ENCODE measurements around the gene TOM1.

The TOM1 gene

DNA sequence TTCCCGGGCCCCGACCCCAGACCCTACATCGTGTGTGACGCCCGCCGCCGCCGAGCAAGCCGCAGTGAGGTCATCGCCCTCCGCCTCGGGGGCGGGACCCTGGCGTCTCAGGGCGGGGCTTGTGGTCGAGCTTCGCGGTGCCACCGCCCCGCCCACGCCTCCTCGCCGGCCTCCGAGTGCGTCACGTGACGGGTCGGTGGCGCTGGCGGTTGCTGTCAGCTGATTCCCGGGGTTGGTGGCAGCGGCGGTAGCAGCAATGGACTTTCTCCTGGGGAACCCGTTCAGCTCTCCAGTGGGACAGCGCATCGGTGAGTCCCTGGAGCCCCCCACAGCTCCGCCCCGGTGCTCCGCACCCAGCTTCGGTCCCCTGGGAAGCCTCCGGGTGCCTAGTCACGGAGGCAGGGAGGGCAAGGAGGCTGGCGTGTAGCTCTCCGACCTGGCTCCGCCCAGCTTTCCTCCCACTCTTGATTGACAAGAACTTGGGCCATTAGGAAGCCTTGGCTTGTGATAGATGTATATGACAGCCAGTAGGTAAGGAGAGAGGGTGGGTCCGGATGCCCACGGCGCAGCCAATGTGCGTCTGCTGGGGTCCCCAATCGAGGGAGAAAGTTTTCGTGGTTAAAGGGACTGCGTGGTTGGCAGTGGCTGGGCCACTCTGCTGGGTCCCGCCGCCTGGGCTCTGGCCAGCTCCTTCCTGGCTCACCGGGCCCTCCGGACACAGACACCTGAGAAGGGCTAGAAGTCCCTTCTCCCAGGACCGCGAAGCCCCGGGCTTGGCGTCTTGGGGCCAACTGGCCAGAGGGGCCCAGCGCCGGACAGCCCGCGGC is at the start of gene TOM1:
Gene TOM1 (plus strand): TSS at position 222 of the 827 bp plus-strand sequence. CDS start 35 bp downstream, at position 257.
- peak; percentile 99 for DNase-seq (ENCODE audit: low read depth)

DNA sequence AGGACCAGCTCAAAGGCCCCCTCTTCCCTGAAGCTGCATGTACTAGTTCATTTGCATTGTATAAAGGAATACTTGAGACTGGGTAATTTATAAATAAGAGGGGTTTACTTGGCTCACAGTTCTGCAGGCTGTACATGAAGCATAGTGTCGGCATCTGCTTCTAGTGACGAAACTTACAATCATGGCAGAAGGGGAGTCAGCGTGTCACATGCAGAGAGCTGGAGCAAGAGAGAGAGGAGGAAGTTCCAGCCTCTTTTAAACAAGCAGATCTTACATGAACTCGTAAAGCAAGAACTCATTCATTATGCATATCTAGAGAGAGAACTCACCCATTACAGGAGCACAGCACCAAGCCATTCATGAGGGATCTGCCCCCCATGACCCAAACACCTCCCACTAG is 49.5 kb upstream of the TOM1 start:
- no peak for DNase-seq (ENCODE audit: low read depth)

DNA sequence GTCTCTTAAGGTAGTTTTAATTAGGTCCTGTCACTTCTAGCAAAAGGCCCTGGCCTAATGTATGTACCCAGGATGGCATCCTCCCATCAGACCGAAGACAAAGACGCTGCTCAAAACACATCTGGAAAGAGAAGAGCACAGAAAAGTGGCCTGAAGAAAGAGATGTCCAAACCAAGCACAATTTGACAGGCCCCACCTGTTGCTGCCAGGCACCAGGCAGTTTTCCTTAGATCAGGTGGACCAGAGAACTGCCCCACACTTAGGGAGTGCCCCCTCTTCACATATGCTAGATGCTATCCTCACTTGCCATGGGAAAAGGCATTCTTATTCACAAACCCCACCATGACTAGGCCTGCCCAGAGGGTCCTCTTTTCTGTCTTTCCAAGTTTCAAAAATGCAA is 45.7 kb upstream of the TOM1 start:
- DNase-seq (ENCODE audit: low read depth) = no peak

DNA sequence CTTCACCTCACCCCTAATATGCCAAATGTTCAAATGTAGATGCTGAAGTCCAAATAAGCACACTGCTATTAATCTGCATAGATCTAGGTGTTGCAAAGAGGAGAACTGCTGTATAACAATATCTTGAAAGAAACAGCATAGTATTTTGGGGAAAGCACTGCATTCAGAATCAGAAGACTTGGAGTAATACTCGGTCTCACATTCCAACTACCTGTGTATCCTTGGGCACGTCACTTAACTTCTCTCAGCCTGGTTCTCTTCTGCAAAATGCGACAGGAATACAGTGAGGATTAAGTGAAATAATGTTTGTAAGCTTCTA is 42.7 kb upstream of the TOM1 start:
- no peak for DNase-seq (ENCODE audit: low read depth)

DNA sequence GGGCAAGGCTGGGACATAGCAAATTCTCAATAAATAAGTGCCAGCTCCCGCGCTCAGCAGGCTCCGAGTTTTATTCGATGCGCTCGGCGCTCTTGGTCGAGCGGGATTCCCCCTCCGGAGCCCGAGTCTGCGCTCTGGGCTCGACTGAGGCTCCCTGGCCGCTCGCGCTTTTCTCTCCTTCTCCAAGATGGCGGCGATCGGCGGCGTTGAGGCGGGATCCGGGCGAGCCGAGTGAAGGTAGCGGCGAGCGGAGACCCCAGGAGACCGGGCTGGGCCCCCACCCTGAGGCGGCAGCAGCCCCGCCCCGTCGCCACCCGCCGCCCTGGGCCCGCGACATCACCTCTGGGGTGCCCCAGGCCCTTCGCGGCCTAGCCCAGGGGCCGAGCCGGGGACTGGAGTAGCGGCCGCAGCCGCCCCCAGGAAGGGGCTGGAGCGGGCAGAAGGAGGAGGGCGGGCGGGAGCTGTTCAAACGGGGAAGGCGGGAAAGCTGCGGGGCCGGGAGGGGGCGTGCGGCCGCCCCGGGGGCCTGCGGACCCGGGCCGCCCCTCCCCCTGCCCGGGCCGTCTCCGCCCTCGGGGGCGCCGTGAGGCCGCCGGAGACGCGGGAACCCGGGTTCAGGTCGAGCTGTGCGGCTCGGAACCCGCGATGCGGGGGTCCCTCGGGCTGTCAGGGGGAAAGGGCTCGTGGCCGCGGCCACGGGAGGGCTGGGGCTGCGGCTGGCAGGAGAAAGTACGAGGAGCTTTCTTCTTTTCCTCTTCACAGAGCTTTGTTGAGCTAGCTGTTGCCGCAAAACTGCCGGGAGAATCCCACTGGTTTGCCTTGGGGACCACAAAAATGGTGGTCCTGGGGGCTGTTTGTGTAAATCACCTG is 42.1 kb upstream of the TOM1 start, which contains the start of gene HMGXB4:
Gene HMGXB4 (plus strand): TSS at position 173 of the 870 bp plus-strand sequence. CDS start 4,898 bp downstream, outside the sequence.
- DNase-seq (ENCODE audit: low read depth) = peak; percentile 87

DNA sequence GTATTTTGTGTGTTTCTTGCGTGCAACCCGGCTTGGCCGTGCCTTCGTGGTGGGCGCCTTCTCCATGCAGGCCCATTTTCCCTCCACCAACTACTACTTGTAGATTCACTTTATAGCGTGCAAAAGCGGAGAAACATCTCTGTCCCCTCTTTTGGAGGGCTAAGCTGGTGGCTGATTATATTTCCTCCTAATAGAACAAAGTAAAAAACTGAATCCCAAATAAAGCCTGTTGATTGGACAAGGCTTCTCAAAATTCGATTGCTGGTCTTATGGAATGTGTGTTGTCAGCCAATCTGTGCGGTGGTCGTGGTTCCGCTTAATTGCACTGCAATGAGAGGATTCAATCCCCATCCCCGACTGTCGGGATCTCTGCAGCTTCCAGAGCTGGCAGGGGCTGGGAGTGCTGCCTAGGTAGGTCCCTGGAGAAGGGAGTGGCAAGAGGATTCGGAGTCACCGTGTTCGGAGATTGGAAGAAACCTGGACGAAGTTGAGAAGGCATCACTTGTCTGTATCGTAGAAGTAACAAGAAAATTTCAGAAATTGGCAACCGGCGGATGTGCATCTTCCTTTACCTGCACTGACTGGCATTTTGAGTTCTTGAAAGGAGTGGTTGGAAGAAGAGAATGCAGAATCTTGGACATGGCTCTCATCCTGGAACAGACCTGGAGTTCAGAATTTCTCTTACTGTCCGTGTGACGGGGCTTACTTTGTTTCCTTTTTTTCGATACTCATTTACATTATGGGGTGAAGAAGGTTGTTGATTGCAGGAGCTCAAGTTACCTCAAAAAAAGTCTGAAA is 41.3 kb upstream of the TOM1 start:
- peak; percentile 22 for DNase-seq (ENCODE audit: low read depth)

DNA sequence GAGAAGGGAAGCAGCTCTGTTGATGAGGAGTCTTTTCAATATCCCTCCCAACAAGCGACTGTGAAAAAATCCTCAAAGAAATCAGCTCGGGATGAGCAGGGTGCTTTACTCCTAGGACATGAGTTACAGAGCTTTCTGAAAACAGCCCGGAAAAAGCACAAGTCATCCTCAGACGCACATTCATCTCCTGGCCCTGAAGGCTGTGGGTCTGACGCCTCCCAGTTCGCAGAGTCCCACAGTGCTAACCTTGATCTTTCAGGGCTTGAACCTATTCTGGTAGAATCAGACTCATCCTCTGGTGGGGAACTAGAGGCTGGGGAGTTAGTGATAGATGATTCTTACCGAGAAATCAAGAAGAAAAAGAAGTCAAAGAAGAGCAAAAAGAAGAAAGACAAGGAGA is 34.7 kb upstream of the TOM1 start:
- DNase-seq (ENCODE audit: low read depth) = no peak

DNA sequence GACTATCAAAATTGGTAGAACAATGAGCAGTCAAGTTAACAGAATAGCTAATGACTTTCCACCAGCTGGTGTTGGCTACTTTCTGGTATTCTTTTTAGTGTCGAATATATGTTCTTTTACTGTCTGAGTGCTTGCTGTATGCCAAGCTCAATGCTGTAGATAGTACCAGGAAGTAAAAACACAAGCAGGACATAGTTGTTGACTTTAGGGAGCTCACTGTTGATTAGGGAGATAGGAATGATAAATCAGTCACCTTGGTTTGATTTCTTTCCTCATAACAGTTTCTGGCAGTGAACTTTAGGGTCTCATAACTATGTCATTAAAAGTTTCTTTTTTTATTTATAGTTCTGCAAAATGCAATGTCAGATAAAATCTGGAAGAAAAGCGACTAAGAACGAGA is 33.4 kb upstream of the TOM1 start:
- DNase-seq (ENCODE audit: low read depth) = no peak

DNA sequence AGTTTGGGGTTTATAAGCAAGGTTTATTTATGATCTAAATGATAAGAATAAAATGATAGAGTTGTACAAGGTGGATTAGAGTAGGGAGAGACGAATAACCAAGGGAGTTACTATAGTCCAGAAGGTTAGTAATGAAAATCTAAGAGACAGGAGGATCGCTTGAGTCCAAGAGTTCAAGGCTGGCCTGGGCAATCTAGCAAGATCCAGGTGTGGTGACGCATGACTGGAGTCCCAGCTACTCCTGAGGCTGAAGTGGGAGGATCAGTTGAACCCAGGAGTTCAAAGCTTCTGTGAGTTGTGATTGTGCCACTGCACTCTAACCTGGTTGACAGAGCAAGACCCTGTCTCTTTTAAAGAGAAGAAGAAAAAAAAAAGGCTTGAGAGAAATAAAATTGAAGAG is 30.1 kb upstream of the TOM1 start:
- DNase-seq (ENCODE audit: low read depth) = no peak

DNA sequence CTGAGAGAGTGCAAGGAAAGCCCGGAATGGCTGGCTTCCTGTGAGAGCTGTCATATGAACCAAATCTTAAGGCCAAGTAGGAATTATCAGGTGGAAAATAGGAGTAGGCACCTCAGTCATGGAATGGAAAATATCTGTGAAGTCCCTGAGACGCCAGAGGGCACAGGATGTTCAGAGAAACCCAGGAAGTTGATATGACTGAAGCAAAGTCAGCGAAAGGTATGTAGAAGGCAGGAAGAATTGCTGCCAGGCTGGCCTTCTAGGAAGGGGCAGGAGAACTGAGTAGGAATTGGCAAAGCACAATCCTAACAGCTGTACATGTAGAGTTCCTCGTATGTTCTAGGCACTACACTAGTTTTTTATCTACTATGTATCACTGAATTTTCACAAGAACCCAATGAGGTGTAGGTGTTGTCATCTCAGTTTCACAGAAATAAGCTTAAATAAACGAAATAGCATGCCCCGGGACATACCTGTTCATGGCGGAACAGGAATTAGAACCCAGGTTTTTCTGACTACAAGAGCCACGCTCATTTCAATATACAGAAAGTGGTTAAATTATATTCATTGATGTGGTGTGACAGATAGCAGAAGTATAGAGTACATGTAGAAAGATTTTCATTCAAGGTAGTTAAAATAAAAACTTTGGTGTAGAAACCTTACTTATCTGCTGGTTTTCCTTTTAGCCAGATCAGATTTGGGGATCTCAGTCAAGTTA is 25.4 kb upstream of the TOM1 start:
- no peak for DNase-seq (ENCODE audit: low read depth)

DNA sequence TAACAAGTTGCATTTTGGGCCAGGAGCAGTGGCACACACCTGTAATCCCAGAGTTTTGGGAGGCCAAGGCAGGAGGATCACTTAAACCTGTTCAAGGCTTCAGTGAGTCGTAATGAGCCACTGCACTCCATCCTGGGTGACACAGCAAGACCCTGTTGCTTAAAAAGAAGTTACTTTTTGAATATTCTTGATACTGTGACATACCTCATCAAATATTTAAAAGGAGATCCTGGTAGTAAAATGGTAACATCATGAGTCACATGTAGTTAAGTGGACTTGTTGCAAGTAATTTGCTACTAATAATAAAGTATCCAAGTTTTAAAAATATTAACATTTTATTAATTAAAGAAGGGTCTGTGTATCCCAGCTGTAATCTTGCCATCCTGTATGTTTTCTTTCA is 24.1 kb upstream of the TOM1 start:
- DNase-seq (ENCODE audit: low read depth) = peak; percentile 21

DNA sequence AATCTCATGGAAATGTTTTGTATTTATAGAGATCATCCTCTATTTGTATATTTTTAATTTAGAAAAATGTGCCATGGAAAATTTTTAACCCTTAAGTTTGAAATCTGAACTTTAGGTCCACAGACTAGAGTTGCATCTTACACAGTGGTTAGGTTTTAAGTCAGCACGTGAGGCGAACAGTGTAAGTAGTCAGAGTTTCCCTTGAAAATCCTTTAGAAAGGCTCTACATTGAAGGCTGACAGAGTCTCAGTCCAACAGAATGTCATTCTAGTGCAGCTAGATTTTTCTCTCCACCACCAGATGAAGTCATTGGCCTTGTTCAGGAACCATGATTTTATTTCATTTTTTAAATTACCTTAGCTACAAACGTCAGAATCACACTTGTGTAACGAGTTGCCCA is 23.7 kb upstream of the TOM1 start:
- no peak for DNase-seq (ENCODE audit: low read depth)

DNA sequence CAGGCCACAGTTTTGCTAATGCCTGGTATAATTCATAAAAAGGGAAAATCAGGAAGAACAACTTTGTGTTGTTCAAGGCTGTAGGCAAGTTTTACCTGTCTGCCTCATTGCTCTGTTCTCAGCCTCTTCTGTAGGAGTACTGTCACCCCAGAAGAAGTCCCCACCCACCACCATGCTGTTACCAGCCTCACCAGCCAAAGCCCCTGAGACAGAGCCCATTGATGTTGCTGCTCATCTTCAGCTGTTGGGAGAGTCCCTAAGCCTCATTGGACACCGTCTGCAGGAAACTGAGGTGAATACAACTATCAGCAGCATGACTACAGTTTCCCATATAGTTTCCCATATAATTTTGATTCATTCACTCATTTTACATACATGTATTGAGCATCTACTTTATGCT is 11.6 kb upstream of the TOM1 start:
- no peak for DNase-seq (ENCODE audit: low read depth)

DNA sequence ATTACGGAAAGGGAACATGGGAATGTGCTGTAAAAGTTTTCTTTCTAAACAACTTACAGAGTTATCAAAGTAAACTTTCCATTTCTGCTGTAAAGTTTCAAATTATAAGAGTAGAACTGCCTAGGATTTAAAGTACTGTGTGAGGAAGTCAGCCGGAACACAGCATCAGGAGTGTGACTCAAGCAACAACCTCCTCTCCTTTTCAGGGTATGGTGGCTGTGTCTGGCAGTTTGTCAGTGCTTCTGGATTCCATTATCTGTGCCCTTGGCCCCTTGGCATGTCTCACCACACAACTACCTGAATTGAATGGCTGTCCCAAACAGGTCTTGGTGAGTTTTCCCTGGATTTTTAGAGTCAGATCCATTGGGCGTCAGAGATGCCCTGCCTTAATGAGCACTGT is 6.9 kb upstream of the TOM1 start:
- DNase-seq (ENCODE audit: low read depth) = no peak

DNA sequence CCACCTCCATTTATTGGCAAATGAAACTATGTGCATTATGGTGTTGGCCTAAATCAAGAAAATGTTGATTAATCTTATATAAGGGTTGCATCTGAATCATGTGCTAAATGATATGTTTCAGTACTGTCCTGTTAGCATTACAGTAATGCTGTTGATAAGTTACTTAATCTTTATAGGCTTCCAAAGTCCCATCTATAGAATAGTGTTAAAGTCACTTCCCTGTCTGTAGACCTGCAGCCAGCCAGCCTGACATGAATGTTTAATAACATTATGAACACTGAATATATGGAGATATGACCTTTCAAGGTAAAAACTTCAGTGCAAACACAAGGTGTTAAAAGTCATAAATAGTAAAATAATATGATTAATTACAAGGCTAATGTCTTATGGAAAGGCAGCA is 3.6 kb upstream of the TOM1 start:
- no peak for DNase-seq (ENCODE audit: low read depth)

DNA sequence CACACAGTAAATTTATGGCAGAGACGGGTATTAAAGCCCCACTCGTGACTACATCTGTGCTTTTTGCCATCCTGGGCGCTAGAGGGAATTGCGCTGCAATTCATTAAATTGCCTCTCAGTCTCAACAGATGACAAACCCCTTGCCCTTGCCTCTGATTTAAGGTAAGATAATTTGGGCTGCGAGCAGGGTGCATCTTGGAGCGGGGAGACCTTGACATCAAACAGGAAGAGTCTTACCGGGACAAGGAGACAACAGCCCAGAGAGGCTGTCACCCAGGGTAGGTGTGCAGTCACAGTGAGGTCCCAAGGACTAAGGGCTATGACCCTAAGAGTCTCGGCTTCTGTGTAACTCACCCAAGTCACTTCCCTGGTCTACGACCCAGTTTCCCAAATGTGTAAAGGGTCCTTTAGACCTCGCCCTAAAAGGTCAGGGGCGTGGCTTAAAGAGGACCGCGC is 449 bp upstream of the TOM1 start:
- DNase-seq (ENCODE audit: low read depth) = peak; percentile 34

DNA sequence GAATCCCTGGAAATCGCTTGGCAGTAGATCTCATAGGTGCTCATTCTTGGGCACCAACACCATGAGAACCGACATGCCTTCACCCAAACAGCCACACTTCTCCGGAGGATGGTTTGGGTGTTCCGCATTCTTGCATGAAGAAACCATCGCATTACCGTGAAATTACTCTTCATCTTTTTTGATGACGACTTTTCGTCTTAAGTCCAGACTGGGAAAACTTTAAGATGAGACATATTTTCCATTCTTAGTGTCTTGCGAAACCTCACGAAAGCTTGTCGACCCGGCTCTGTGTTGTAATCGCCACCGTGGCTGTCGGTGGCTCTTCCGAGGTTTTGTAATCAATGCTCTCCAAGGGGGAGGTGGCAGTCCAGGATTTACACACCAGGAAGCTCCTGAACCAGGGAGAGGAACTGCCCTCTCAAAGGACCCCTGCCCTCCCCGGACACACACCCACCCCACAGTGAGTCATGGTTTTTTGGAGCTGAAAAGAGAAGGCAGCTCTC is 1.7 kb downstream of the TOM1 start:
- peak; percentile 99 for DNase-seq (ENCODE audit: low read depth)

DNA sequence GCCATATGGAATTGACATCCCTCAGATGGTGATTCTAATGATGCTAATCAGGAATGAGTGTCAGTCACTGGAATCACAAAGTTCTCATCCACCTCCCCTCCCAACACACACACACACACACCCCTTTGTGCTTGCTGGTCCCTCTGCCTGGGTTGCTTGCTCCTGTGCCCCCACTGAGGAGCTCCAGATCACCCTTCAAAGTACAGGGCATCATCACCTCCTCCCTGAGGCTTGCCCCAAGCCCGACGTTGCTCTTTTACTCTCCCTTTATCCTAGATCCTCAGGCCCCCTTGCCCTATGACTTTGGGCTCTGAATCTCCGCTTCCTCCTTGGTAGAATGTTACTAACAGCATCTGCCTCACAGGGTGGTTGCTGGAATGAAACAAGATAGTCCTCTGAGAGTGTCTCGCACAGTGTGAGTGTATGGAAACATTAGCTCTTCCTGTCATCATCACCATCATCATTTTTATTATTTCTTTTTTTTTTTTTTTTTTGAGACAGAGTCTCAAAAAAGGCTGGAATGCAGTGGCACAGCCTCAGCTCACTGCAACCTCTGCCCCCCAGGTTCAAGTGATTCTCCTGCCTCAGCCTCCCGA is 3.4 kb downstream of the TOM1 start:
- no peak for DNase-seq (ENCODE audit: low read depth)

DNA sequence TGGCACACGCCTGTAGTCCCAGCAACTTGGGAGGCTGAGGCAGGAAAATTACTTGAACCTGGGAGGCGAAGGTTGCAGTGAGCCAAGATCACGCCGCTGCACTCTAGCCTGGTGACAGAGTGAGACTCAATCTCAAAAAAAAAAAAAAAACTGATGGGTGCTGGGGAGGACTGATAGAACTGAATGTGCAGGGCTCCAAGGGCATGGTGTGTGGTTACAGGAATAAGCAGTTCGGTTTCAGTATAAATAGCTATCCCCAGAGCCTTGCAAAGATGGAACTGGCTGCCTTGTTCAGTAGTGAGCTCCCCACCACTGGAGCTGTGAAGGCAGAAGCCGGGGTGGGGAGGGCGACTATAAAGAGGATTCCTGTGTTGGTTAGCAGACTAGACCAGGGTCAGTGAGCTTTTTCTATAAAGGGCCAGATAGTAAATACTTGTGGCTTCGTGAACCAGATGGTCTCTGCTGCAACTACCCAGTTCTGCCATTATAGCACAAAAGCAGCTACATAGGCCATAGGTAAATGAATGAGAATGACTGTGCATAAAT is 5.9 kb downstream of the TOM1 start:
- no peak for DNase-seq (ENCODE audit: low read depth)

DNA sequence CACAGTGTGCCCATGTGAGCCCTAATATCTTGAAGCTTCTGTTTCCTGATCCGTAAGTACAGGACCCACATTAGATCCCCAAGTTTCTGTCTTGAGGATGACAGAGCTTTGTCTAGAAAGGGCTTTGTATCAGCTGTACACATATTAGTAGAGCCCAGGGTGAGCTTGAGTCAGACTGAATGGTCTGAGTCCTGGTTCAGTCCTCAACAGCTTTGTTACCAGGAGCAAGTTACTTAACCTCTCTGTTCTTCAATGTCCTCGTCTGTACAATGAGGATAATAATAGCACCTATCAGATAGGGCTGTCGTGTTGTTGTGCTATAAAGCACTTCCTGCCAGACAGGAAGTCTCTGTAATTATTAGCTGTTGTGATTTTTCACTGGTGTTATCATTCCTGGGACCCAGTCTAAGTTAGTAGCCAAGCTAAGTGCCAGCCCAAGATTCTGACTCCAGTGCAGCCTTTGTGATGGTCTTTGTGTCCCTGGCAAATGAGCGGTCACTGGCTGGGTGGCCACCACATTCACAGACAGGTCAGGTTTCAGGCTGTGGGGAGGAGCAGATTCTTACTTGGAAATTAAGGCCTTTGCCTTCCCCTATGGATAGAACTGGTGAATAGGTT is 6.8 kb downstream of the TOM1 start:
- no peak for DNase-seq (ENCODE audit: low read depth)

Measured in amniotic epithelial cell (primary cell).